Measurements from ENCODE around the gene PIEZO2.

- TF ChIP-seq POLR2AphosphoS5 (IDR thresholded peaks at IDR 0.05) = no peak
- TF ChIP-seq, protein P1, sequence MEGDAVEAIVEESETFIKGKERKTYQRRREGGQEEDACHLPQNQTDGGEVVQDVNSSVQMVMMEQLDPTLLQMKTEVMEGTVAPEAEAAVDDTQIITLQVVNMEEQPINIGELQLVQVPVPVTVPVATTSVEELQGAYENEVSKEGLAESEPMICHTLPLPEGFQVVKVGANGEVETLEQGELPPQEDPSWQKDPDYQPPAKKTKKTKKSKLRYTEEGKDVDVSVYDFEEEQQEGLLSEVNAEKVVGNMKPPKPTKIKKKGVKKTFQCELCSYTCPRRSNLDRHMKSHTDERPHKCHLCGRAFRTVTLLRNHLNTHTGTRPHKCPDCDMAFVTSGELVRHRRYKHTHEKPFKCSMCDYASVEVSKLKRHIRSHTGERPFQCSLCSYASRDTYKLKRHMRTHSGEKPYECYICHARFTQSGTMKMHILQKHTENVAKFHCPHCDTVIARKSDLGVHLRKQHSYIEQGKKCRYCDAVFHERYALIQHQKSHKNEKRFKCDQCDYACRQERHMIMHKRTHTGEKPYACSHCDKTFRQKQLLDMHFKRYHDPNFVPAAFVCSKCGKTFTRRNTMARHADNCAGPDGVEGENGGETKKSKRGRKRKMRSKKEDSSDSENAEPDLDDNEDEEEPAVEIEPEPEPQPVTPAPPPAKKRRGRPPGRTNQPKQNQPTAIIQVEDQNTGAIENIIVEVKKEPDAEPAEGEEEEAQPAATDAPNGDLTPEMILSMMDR (IDR thresholded peaks at IDR 0.05; ENCODE audit: poor library complexity, severe bottlenecking) = no peak
- no peak for TF ChIP-seq EP300 (conservative IDR thresholded peaks at IDR 0.05; ENCODE audit: poor library complexity, severe bottlenecking)
- no peak for TF ChIP-seq EZH2 (IDR thresholded peaks at IDR 0.05; ENCODE audit: borderline replicate concordance, insufficient read depth, low read length, poor library complexity, severe bottlenecking)
- TF ChIP-seq RAD21 (conservative IDR thresholded peaks at IDR 0.05) = no peak
- no peak for TF ChIP-seq MXI1 (conservative IDR thresholded peaks at IDR 0.05; ENCODE audit: poor library complexity, severe bottlenecking)
- TF ChIP-seq, protein P2, sequence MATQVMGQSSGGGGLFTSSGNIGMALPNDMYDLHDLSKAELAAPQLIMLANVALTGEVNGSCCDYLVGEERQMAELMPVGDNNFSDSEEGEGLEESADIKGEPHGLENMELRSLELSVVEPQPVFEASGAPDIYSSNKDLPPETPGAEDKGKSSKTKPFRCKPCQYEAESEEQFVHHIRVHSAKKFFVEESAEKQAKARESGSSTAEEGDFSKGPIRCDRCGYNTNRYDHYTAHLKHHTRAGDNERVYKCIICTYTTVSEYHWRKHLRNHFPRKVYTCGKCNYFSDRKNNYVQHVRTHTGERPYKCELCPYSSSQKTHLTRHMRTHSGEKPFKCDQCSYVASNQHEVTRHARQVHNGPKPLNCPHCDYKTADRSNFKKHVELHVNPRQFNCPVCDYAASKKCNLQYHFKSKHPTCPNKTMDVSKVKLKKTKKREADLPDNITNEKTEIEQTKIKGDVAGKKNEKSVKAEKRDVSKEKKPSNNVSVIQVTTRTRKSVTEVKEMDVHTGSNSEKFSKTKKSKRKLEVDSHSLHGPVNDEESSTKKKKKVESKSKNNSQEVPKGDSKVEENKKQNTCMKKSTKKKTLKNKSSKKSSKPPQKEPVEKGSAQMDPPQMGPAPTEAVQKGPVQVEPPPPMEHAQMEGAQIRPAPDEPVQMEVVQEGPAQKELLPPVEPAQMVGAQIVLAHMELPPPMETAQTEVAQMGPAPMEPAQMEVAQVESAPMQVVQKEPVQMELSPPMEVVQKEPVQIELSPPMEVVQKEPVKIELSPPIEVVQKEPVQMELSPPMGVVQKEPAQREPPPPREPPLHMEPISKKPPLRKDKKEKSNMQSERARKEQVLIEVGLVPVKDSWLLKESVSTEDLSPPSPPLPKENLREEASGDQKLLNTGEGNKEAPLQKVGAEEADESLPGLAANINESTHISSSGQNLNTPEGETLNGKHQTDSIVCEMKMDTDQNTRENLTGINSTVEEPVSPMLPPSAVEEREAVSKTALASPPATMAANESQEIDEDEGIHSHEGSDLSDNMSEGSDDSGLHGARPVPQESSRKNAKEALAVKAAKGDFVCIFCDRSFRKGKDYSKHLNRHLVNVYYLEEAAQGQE (IDR thresholded peaks at IDR 0.05; ENCODE audit: borderline replicate concordance) = no peak
- no peak for TF ChIP-seq TAF1 (IDR thresholded peaks at IDR 0.05; ENCODE audit: low read depth)
- no peak for TF ChIP-seq SMC3 (conservative IDR thresholded peaks at IDR 0.05; ENCODE audit: poor library complexity)
These were observed 151.5 kb downstream of the PIEZO2 start for GRCh38 chr18:10997885-10998284.
